Suprapubic skin (tissue), 4 donors: ENCODE results near the gene GYG1. TPM values are rescaled to one million over a fixed set of nuclear protein-coding genes. Genes with fewer than 3 reads are reported as not detected.

Source experiments
- DNase-seq, 2 donors: peaks; one replicate each; pipeline ENCODE4 v3.0.0-alpha.2; 2019; ENCODE audit warnings: low spot score in 2 of 2
- H3K27ac ChIP-seq: fragments of 200-600 bp; sonication (generic); one replicate; pipeline ENCODE4 v1.5.1; 2019
- H3K27me3 ChIP-seq: fragments of 200-600 bp; sonication (generic); one replicate; pipeline ENCODE4 v1.5.1; 2019
- H3K36me3 ChIP-seq: fragments of 200-600 bp; sonication (generic); one replicate; pipeline ENCODE4 v1.5.1; 2019
- H3K4me1 ChIP-seq: fragments of 200-600 bp; sonication (generic); one replicate; pipeline ENCODE4 v1.5.1; 2019
- H3K4me3 ChIP-seq: fragments of 200-600 bp; sonication (generic); one replicate; pipeline ENCODE4 v1.5.1; 2019; ENCODE audit warnings: mild to moderate bottlenecking
- H3K9me3 ChIP-seq: fragments of 200-600 bp; sonication (generic); one replicate; pipeline ENCODE4 v1.5.1; 2019
- CTCF ChIP-seq, 2 donors: fragments of 200-600 bp in 1 of 2; fragments of 450-650 bp in 1 of 2; sonication (generic) in 1 of 2; IDR thresholded peaks; one replicate each; pipeline ENCODE4 v1.5.1; 2016 to 2019; ENCODE audit warnings: antibody characterized with exemption in 2 of 2, mild to moderate bottlenecking in 1 of 2, moderate library complexity in 1 of 2
- EP300 ChIP-seq: sonication (generic); formaldehyde crosslinking; IDR thresholded peaks from one replicate; pipeline ENCODE4 v1.6.1; 2017; ENCODE audit warnings: antibody characterized with exemption
- POLR2A ChIP-seq, 2 donors: fragments of 450-650 bp; IDR thresholded peaks; one replicate each; pipeline ENCODE4 v1.6.1; 2017; ENCODE audit warnings: antibody characterized with exemption in 2 of 2, mild to moderate bottlenecking in 2 of 2, moderate library complexity in 2 of 2
- POLR2AphosphoS5 ChIP-seq, 3 donors: sonication (generic); formaldehyde crosslinking; IDR thresholded peaks; one replicate each; pipeline ENCODE4 v1.6.1; 2017; ENCODE audit warnings: antibody characterized with exemption in 3 of 3
- WGBS: methylation state at CpG from one replicate; pipeline ENCODE4 v1.1.5; 2018; 5-methylcytosine and 5-hydroxymethylcytosine counted together
- total RNA-seq, 4 donors: library from RNA; depleted of rRNA; stranded (reverse); fragments of >200 nt; gene quantifications; one replicate each; pipeline ENCODE4 v1.1.0, GENCODE V29; 2016

The GYG1 gene
- total RNA-seq, 4 donors from 2014 or later: 9.3 to 17.5 (median 13.4) TPM

- TF ChIP-seq EP300 (no peak), CTCF (IDR thresholded peaks at IDR 0.05) (no peak), POLR2AphosphoS5 (IDR thresholded peaks at IDR 0.05) (no peak), POLR2A (IDR thresholded peaks at IDR 0.05) (no peak)
- no peak overlapping the region for H3K27ac ChIP-seq
- no peaks in the 10 kb centered on the region for H3K4me1 ChIP-seq
- 90% methylated on average over 2 of the region's 2 CpGs for WGBS
- H3K9me3 ChIP-seq: no peaks in the 10 kb centered on the region
- peaks cover 35% of the 10 kb centered on the region for H3K36me3 ChIP-seq
- no peak for DNase-seq
- H3K27me3 ChIP-seq: no peaks in the 10 kb centered on the region
- no peak overlapping the region for H3K4me3 ChIP-seq
Observed at GRCh38 chr3:149038322-149038721, 47.0 kb downstream of the GYG1 start.

GRCh38 chr3:149042789-149043386 is 51.5 kb downstream of the GYG1 start:
- Histone ChIP-seq H3K4me3 (no peak overlapping the region), H3K36me3 (peaks cover 35% of the 10 kb centered on the region)
- no peak for TF ChIP-seq EP300
- no peak for TF ChIP-seq POLR2AphosphoS5 (IDR thresholded peaks at IDR 0.05)
- no peak for TF ChIP-seq CTCF (IDR thresholded peaks at IDR 0.05)
- TF ChIP-seq POLR2A (IDR thresholded peaks at IDR 0.05): no peak

GRCh38 chr3:149044339-149045083 is 53.2 kb downstream of the GYG1 start:
- H3K9me3 ChIP-seq: no peaks in the 10 kb centered on the region
- H3K4me3 ChIP-seq: no peak overlapping the region
- 96% methylated on average over 5 of the region's 5 CpGs for WGBS
- TF ChIP-seq POLR2AphosphoS5 (IDR thresholded peaks at IDR 0.05): no peak
- TF ChIP-seq CTCF (IDR thresholded peaks at IDR 0.05): no peak
- no peak for TF ChIP-seq EP300
- TF ChIP-seq POLR2A (IDR thresholded peaks at IDR 0.05): no peak
- H3K4me1 ChIP-seq: no peaks in the 10 kb centered on the region
- H3K36me3 ChIP-seq: peaks cover 28% of the 10 kb centered on the region
- no peak overlapping the region for H3K27ac ChIP-seq
- DNase-seq: no peak
- H3K27me3 ChIP-seq: no peaks in the 10 kb centered on the region

More at GRCh38 chr3:149042789-149043386, 51.5 kb downstream of the GYG1 start:
- Histone ChIP-seq H3K4me1 (no peaks in the 10 kb centered on the region), H3K27ac (no peak overlapping the region), H3K27me3 (no peaks in the 10 kb centered on the region), H3K9me3 (no peaks in the 10 kb centered on the region)
- DNase-seq: no peak
- WGBS: 79% methylated on average over 1 of the region's 1 CpG

- DNase-seq: no peak
- no peaks in the 10 kb centered on the region for H3K4me1 ChIP-seq
- no peaks in the 10 kb centered on the region for H3K9me3 ChIP-seq
- peaks cover 49% of the 10 kb centered on the region for H3K36me3 ChIP-seq
- 85% methylated on average over 3 of the region's 3 CpGs for WGBS
- H3K27ac ChIP-seq: no peak overlapping the region
- no peaks in the 10 kb centered on the region for H3K27me3 ChIP-seq
- H3K4me3 ChIP-seq: no peak overlapping the region
- TF ChIP-seq POLR2AphosphoS5 (IDR thresholded peaks at IDR 0.05): no peak
- no peak for TF ChIP-seq POLR2A (IDR thresholded peaks at IDR 0.05)
- TF ChIP-seq EP300: no peak
- TF ChIP-seq CTCF (IDR thresholded peaks at IDR 0.05): no peak
Observed at GRCh38 chr3:149055575-149055974, 64.2 kb downstream of the GYG1 start.

DNA sequence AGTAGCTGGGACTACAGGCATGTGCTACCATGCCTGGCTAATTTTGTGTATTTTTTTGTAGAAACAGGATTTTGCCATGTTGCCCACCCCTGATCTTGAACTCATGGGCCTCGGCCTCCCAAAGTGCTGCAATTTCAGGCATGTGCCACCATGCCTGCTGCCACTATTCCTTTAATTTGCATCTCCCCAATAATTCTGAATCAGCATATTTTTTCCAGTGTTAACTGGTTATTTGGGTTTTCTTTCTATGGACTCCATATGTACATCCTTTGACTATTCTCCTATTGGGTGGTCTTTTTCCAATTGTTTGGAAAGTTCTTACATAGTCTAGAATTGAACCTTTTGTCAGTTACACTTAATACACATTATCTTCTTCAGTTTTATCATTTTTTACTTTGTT is 66.9 kb downstream of the GYG1 start:
- no peak for DNase-seq
- TF ChIP-seq POLR2AphosphoS5 (IDR thresholded peaks at IDR 0.05): no peak
- Histone ChIP-seq H3K36me3 (peaks cover 51% of the 10 kb centered on the region), H3K4me3 (no peak overlapping the region), H3K4me1 (no peaks in the 10 kb centered on the region), H3K27ac (no peak overlapping the region), H3K9me3 (no peaks in the 10 kb centered on the region), H3K27me3 (no peaks in the 10 kb centered on the region)
- WGBS: 90% methylated on average over 1 of the region's 1 CpG
